Endodermal cell (in vitro differentiated cells): ENCODE data around the gene BSCL2. TPM values are rescaled to one million over a fixed set of nuclear protein-coding genes. Genes with fewer than 3 reads are reported as not detected.

ENCODE experiments used
- DNase-seq: peaks from one replicate; pipeline ENCODE4 v3.0.0-alpha.2; 2017
- H3K27ac ChIP-seq: 2 replicates; pipeline ENCODE4 v1.5.1; 2013; ENCODE audit warnings: mild to moderate bottlenecking, low read depth, low read length, moderate library complexity
- H3K27me3 ChIP-seq: 2 replicates; pipeline ENCODE4 v1.6.1; 2013; ENCODE audit warnings: mild to moderate bottlenecking, low read length, moderate library complexity; ENCODE audit not compliant: insufficient read depth, control insufficient read depth, poor library complexity, severe bottlenecking
- H3K36me3 ChIP-seq: 2 replicates; pipeline ENCODE4 v1.7.0; 2013; ENCODE audit warnings: mild to moderate bottlenecking, low read length, moderate library complexity; ENCODE audit not compliant: control insufficient read depth, insufficient read depth
- H3K4me1 ChIP-seq: one replicate; pipeline ENCODE4 v1.7.0; 2013; ENCODE audit warnings: low read length; ENCODE audit not compliant: control insufficient read depth, insufficient read depth
- H3K4me3 ChIP-seq: 2 replicates; pipeline ENCODE4 v1.5.1; 2013; ENCODE audit warnings: mild to moderate bottlenecking, low read length, moderate library complexity
- H3K9ac ChIP-seq: 2 replicates; pipeline ENCODE4 v1.6.1; 2013; ENCODE audit warnings: mild to moderate bottlenecking, low read length, moderate library complexity; ENCODE audit not compliant: poor library complexity, severe bottlenecking; ENCODE audit errors: extremely low read depth
- H3K9me3 ChIP-seq: 2 replicates; pipeline ENCODE4 v1.6.1; 2013; ENCODE audit warnings: mild to moderate bottlenecking, low read length, moderate library complexity; ENCODE audit not compliant: control insufficient read depth
- H3K27ac Mint-ChIP-seq: 2 replicates; pipeline ENCODE4 v1.8.0; 2020; ENCODE audit warnings: mixed read lengths
- H3K27me3 Mint-ChIP-seq: 2 replicates; pipeline ENCODE4 v1.8.0; 2021; ENCODE audit warnings: mild to moderate bottlenecking, mixed read lengths; ENCODE audit not compliant: insufficient read depth
- H3K36me3 Mint-ChIP-seq: 2 replicates; pipeline ENCODE4 v1.8.0; 2020; ENCODE audit warnings: low read depth, mixed read lengths
- H3K4me1 Mint-ChIP-seq: 2 replicates; pipeline ENCODE4 v1.8.0; 2020; ENCODE audit warnings: mixed read lengths
- H3K4me3 Mint-ChIP-seq: 2 replicates; pipeline ENCODE4 v1.8.0; 2020; ENCODE audit warnings: mild to moderate bottlenecking, moderate library complexity, mixed read lengths
- H3K9me3 Mint-ChIP-seq: 2 replicates; pipeline ENCODE4 v1.8.0; 2020; ENCODE audit warnings: mild to moderate bottlenecking, mixed read lengths
- CTCF ChIP-seq: fragments of 200-600 bp; sonication (generic); conservative IDR thresholded peaks from 2 replicates; pipeline ENCODE4 v1.5.0; 2021; ENCODE audit warnings: antibody characterized with exemption, mild to moderate bottlenecking
- WGBS, 2 experiments: methylation state at CpG; one replicate each; pipeline versions ENCODE4 v1.1.5 to v1.1.7; 2013; ENCODE audit warnings: missing lambda C conversion rate in 2 of 2, mixed read lengths in 1 of 2; ENCODE audit not compliant: insufficient coverage in 1 of 2, insufficient read length in 1 of 2; 5-methylcytosine and 5-hydroxymethylcytosine counted together
- total RNA-seq, 2 donors: library from RNA; stranded (reverse); fragmentation: NEBNext Ultra II Directional in 1 of 2; extraction: Animal tissue kit (Norgen Biotek cat#: 25700) in 1 of 2; gene quantifications; 2 replicates in 1 of 2; 3 replicates in 1 of 2; pipeline ENCODE4 v1.2.1, GENCODE V29; 2021

The BSCL2 gene
- total RNA-seq, 2 donors from 2014 or later = 68.6 to 77.2 TPM

DNA sequence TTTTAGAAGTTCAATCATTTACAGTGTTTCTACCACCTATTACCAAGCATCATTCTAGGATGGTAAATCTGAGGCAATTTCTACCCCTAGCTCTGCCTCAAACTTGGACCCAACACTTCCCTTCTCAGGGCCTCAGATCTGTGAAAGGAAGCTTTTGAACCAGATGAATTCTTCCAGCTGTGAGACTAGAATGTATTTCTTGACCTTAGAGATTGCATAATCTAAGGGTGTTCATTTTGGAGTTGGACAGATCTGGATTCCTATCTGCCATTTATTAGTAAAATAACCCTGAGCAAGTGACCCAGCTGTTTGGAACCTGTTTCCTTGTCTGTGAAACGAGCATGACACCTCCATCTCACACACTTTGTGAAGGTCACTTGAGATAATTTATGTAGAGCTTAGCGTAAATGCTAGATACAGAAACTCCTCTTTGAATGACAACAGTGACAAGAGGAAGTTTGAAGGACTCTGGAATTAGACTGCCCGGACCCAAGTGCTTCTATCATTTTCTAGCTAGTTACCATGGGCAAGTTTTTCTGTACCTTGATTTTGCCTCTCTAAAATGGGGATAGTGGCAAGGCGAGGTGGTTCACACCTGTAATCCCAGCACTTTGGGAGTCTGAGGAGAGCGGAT is 50.3 kb downstream of the BSCL2 start:
- Mint-ChIP-seq H3K4me3 (no peak overlapping the region), H3K36me3 (peaks cover 8% of the 10 kb centered on the region), H3K9me3 (no peaks in the 10 kb centered on the region), H3K4me1 (peaks cover 5% of the 10 kb centered on the region), H3K27me3 (no peaks in the 10 kb centered on the region), H3K27ac (no peak overlapping the region)
- no peak for TF ChIP-seq CTCF
- Histone ChIP-seq H3K4me1 (no peaks in the 10 kb centered on the region), H3K36me3 (no peaks in the 10 kb centered on the region), H3K9me3 (no peaks in the 10 kb centered on the region), H3K9ac (no peak overlapping the region), H3K4me3 (no peak overlapping the region), H3K27ac (no peak overlapping the region), H3K27me3 (no peaks in the 10 kb centered on the region)
- no peak for DNase-seq
- 71 to 84% methylated on average over 4 to 5 of the region's 5 CpGs for WGBS, 2 experiments

- Mint-ChIP-seq H3K9me3 (no peaks in the 10 kb centered on the region), H3K27ac (no peak overlapping the region)
These were observed 52.9 kb downstream of the BSCL2 start for GRCh38 chr11:62654297-62654696.

DNA sequence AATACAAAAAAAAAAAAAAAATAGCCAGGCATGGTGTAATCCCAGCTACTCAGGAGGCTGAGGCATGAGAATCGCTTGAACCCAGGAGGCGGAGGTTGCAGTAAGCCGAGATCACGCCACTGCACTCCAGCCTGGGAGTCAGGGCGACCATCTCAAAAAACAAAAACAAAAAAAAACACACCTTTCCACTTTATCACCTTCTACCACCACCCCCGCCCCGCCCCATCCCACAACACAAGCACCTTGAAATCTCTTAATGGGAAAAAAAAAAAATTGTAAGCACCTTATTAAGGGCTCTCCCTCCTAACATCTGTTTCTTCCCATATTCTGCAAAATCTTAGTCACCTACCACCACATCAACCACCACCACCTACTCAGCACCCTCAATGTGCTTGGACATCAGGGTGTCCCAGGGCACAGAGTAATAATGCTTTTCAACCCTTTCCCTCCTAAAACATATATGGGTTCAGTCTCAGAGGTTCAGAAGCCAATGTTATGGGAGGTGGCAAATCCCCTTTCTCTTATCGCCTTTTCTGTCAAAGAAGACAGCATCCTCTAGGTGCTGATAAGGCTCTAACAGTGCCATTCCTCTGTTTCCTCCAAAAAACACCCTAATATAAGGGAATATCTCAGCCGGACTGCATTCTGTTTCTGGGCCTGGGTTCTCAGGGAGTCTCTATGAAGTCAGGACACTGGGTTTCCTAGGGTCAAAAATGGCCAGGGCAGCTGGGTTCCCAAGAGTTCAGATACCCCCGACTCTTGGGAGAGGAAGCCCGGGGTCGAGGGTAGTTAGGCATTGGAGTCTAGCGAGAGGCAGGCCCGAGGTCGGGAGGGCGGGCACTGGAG is 54.8 kb downstream of the BSCL2 start:
- TF ChIP-seq CTCF = no peak
- no peak for DNase-seq
- peak overlapping the region; percentile 72 for H3K27ac ChIP-seq
- H3K4me1 ChIP-seq = no peaks in the 10 kb centered on the region
- no peaks in the 10 kb centered on the region for H3K27me3 ChIP-seq
- peaks cover 17% of the 10 kb centered on the region for H3K36me3 ChIP-seq
- peak overlapping the region; percentile 91 for H3K27ac Mint-ChIP-seq
- H3K9ac ChIP-seq = peak overlapping the region; percentile 81
- peaks cover 11% of the 10 kb centered on the region for H3K36me3 Mint-ChIP-seq
- no peaks in the 10 kb centered on the region for H3K9me3 ChIP-seq
- 38 to 56% methylated on average over 6 to 16 of the region's 16 CpGs for WGBS, 2 experiments
- no peaks in the 10 kb centered on the region for H3K27me3 Mint-ChIP-seq
- peak overlapping the region; percentile 90 for H3K4me3 Mint-ChIP-seq
- H3K4me3 ChIP-seq = peak overlapping the region; percentile 99
- no peaks in the 10 kb centered on the region for H3K9me3 Mint-ChIP-seq
- peaks cover 5% of the 10 kb centered on the region for H3K4me1 Mint-ChIP-seq

More at GRCh38 chr11:62654297-62654696, 52.9 kb downstream of the BSCL2 start:
- Mint-ChIP-seq H3K4me1 (peaks cover 5% of the 10 kb centered on the region), H3K27me3 (no peaks in the 10 kb centered on the region), H3K36me3 (peaks cover 14% of the 10 kb centered on the region), H3K4me3 (no peak overlapping the region)
- DNase-seq = no peak
- no peak overlapping the region for H3K9ac ChIP-seq
- no peak overlapping the region for H3K27ac ChIP-seq
- H3K4me3 ChIP-seq = no peak overlapping the region
- no peaks in the 10 kb centered on the region for H3K27me3 ChIP-seq
- no peaks in the 10 kb centered on the region for H3K4me1 ChIP-seq
- no peaks in the 10 kb centered on the region for H3K9me3 ChIP-seq
- H3K36me3 ChIP-seq = peaks cover 6% of the 10 kb centered on the region
- 94 to 95% methylated on average over 6 to 11 of the region's 11 CpGs for WGBS, 2 experiments
- no peak for TF ChIP-seq CTCF
